Measurements from ENCODE around the gene CAMK2D. TPM values are rescaled to one million over a fixed set of nuclear protein-coding genes. Genes with fewer than 3 reads are reported as not detected.
"Not testable (repeated sequence)": the region's sequence is repeated elsewhere in the genome, so short reads cannot be mapped to it uniquely, and the experiment has no call there.

CAMK2D gene
- total and polyA plus RNA-seq, 10 donors: 5.9 to 44.2 (median 33.3) TPM

GRCh38 chr4:113801882-113802281, 40.3 kb upstream of the CAMK2D start:
- peaks cover 0 to 13% (median 8%) of the 10 kb centered on the region in 8 donors for H3K9me3 ChIP-seq
- intact Hi-C loops (cut with DNase I; ENCODE audit: low total_unique reads): no loop called here
- no peak for DNase-seq
- no peak overlapping the region for H3K27ac ChIP-seq
- H3K4me3 ChIP-seq: no peak overlapping the region
- no peaks in the 10 kb centered on the region for H3K36me3 ChIP-seq
- TF ChIP-seq POLR2AphosphoS5 (IDR thresholded peaks at IDR 0.05): no peak
- TF ChIP-seq POLR2A (IDR thresholded peaks at IDR 0.05): no peak
- no peak for TF ChIP-seq CTCF (IDR thresholded peaks at IDR 0.05 in 8 of 11, conservative IDR thresholded peaks at IDR 0.05 in 3 of 11)
- H3K27me3 ChIP-seq (replicated peaks in 1 of 7): no peaks in the 10 kb centered on the region
- no peaks in the 10 kb centered on the region for H3K4me1 ChIP-seq

GRCh38 chr4:113796381-113796780, 34.8 kb upstream of the CAMK2D start:
- H3K4me3 ChIP-seq; H3K4me1 ChIP-seq; H3K36me3 ChIP-seq; intact Hi-C loops (cut with DNase I; ENCODE audit: low total_unique reads); H3K27ac ChIP-seq; H3K27me3 ChIP-seq (replicated peaks in 1 of 7): not testable (repeated sequence)
- DNase-seq: peak; percentile 45
- peaks cover 0 to 29% (median 20%) of the 10 kb centered on the region in 8 donors for H3K9me3 ChIP-seq
- WGBS, 5 donors: 92 to 97% (median 96%) methylated on average over 17 to 24 of the region's 24 CpGs

GRCh38 chr4:113790478-113790877, 28.9 kb upstream of the CAMK2D start:
- WGBS, 5 donors: 23 to 40% (median 33%) methylated on average over 1 of the region's 1 CpG
- Histone ChIP-seq H3K4me3 (no peak overlapping the region), H3K36me3 (no peaks in the 10 kb centered on the region), H3K27ac (peak overlapping the region in 2 of 8 donors; percentile 25 to 26), H3K4me1 (peaks cover 0 to 9% (median 0%) of the 10 kb centered on the region in 6 donors), H3K27me3 (replicated peaks in 1 of 7) (no peaks in the 10 kb centered on the region), H3K9me3 (peaks cover 0 to 28% (median 21%) of the 10 kb centered on the region in 8 donors)
- no peak for TF ChIP-seq POLR2A (IDR thresholded peaks at IDR 0.05)
- no peak for TF ChIP-seq POLR2AphosphoS5 (IDR thresholded peaks at IDR 0.05)
- no peak for TF ChIP-seq CTCF (IDR thresholded peaks at IDR 0.05 in 8 of 11, conservative IDR thresholded peaks at IDR 0.05 in 3 of 11)
- intact Hi-C loops (cut with DNase I; ENCODE audit: low total_unique reads): no loop called here
- no peak for DNase-seq

- intact Hi-C loops (cut with DNase I; ENCODE audit: low total_unique reads): no loop called here
- H3K4me1 ChIP-seq: peaks cover 0 to 18% (median 0%) of the 10 kb centered on the region in 6 donors
- H3K27ac ChIP-seq: no peak overlapping the region
- no peaks in the 10 kb centered on the region for H3K27me3 ChIP-seq (replicated peaks in 1 of 7)
- DNase-seq: no peak
- peaks cover 0 to 28% (median 21%) of the 10 kb centered on the region in 8 donors for H3K9me3 ChIP-seq
- TF ChIP-seq POLR2AphosphoS5 (IDR thresholded peaks at IDR 0.05) (no peak), POLR2A (IDR thresholded peaks at IDR 0.05) (no peak), CTCF (IDR thresholded peaks at IDR 0.05 in 8 of 11, conservative IDR thresholded peaks at IDR 0.05 in 3 of 11) (no peak)
- no peak overlapping the region for H3K4me3 ChIP-seq
- no peaks in the 10 kb centered on the region for H3K36me3 ChIP-seq
Observed at GRCh38 chr4:113788888-113789287, 27.4 kb upstream of the CAMK2D start.

GRCh38 chr4:113785781-113786180, 24.2 kb upstream of the CAMK2D start:
- peak overlapping the region in 1 of 8 donors; percentile 53 for H3K27ac ChIP-seq
- no peak overlapping the region for H3K4me3 ChIP-seq
- peaks cover 0 to 4% (median 0%) of the 10 kb centered on the region in 8 donors for H3K9me3 ChIP-seq
- WGBS, 5 donors: 70 to 82% (median 78%) methylated on average over 2 of the region's 2 CpGs
- H3K4me1 ChIP-seq: peaks cover 0 to 22% (median 2%) of the 10 kb centered on the region in 6 donors
- intact Hi-C loops (cut with DNase I; ENCODE audit: low total_unique reads): no loop called here
- DNase-seq: no peak
- no peaks in the 10 kb centered on the region for H3K36me3 ChIP-seq
- no peak for TF ChIP-seq POLR2AphosphoS5 (IDR thresholded peaks at IDR 0.05)
- no peak for TF ChIP-seq POLR2A (IDR thresholded peaks at IDR 0.05)
- no peak for TF ChIP-seq CTCF (IDR thresholded peaks at IDR 0.05 in 8 of 11, conservative IDR thresholded peaks at IDR 0.05 in 3 of 11)
- no peaks in the 10 kb centered on the region for H3K27me3 ChIP-seq (replicated peaks in 1 of 7)
